Measurements from ENCODE around the gene PNRC2.
"Not testable (repeated sequence)": the region's sequence is repeated elsewhere in the genome, so short reads cannot be mapped to it uniquely, and the experiment has no call there.

Gene PNRC2

DNA sequence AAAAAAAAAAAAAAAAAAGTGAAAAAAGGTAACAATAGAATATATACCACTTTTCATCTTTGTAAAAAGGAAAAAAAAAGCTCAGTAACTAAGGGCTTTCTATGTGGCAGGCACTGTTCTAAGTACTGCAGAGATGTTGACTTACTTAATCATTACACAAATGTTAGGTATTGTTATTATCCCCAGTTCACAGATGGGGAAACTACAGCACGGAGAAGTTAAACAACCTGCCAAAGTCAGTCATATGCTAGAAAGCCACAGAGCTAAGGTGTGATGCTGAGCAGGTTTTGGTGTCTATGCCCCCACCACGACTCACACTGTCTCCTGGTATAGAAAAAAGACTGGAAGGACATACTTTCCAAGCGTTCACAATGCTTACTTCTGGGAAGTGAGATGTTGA, 6.6 kb upstream of the PNRC2 start:
- no peak for DNase-seq (ENCODE audit: low read depth in 2 of 2)

DNA sequence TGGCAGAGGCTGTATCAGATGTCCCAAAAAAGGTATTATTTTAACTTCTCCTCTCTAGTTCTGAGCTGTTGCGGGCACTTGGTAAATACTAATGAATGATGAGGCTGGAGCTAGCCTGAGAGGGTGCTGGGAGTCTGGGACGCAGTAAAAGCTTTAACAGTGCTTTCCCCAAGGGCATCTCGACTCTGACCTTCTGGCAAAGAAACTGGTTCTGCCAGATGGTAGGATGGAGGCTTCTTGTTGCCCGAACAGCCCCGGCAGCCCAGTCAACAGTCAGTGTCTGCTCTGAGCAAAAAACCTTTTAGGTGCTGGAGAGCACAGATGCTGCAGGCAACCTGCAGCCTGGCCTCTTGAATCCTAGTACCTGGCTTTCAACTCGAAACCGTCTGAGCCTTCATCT, 2.5 kb upstream of the PNRC2 start:
- no peak for DNase-seq (ENCODE audit: low read depth in 2 of 2)

DNA sequence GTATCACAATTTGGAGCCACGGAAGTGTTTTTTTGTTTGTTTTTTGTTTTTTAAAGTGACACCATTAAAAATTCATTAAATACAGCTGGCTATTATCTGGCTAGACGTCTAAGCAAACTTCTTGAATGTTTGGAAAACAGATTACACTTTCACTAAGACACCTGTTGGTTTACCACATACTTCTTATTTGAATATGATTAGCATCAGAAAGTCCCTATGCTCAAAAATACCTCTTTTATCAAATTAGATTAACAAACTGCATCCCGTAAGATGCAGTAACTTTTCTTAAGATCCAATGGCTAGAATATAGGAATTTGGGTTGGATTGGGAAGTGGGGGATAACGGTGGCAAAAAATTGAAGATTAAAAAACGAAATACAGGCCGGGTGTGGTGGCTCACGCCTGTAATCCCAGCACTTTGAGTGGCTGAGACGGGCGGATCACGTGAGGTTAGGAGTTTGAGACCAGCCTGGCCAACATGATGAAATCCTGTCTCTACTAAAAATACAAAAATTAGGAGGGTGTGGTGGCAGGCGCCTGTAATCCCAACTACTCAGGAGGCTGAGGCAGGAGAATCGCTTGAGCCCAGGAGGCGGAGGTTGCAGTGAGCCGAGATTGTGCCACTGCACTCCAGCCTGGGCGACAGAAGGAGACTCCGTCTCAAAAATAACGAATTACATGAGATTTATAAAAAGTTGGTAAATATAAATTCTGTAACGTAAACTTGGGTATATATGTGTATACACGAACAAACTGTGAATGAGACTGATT, 1.4 kb upstream of the PNRC2 start:
- DNase-seq (ENCODE audit: low read depth in 2 of 2): not testable (repeated sequence)

DNA sequence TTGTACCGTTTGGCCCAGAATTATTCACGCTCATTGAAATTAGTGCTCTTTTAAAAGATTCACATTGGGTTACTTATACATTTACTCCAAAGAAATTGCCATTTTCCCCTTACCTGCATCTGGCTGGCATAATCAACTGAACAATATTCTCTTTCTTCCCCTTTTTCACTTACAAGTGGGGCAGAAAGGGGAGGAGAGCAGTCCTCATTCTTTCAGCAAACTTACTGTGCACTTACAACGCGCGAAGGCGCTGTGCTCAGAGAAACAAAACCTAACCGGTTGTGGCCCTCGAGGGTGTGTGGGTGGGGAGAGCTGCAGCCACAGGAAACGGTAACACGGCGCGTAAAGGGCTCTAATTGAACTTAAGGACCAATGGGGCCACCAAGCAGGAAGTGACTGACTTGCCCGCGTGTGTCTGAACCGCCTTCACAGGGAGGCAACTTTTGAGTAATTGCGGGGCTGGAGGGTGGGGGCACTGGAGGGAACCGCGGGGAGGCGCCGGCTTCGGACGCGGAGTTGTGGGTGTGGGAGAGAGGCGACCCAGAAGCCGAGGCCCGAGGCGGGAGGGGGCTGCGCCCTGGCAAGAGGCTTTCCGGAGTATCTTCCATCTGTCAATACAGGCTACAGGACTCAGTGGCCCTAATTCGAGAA, 693 bp upstream of the PNRC2 start:
- peak; percentile 71 to 76 for DNase-seq (ENCODE audit: low read depth in 2 of 2)

DNA sequence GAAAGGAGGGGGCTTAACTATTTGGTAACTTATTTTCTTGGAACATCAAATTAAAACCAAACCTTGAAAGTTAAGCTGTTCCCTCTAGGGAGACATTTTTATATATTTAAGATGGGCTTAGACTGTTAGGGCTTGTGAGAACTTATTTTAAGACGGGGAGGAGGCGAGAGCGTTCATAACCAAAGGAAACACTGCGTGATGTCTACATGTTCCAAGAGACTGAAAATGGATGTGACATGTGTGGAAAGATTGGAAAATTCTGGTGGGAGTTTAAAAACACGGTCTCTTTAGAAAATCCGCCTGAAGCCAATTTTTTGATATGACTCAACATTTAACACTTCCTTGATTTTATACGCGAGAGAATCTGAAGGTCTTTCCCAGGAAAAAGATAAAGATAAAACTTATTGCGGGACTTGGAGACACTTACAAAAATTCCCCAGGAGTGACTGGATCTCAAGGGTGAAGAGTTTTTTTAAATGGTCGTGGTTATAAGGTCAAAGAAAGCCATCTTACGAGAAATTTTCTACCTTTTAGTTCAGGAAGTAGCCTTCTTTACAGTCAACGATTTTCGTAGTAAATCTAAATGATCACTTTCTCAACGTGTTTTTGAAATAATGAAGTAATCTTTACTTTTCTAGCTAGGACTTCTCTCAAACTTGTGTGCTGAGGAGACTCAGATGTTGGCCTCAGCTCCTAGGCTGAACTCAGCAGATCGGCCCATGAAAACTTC, 828 bp downstream of the PNRC2 start:
- no peak for DNase-seq (ENCODE audit: low read depth in 2 of 2)

DNA sequence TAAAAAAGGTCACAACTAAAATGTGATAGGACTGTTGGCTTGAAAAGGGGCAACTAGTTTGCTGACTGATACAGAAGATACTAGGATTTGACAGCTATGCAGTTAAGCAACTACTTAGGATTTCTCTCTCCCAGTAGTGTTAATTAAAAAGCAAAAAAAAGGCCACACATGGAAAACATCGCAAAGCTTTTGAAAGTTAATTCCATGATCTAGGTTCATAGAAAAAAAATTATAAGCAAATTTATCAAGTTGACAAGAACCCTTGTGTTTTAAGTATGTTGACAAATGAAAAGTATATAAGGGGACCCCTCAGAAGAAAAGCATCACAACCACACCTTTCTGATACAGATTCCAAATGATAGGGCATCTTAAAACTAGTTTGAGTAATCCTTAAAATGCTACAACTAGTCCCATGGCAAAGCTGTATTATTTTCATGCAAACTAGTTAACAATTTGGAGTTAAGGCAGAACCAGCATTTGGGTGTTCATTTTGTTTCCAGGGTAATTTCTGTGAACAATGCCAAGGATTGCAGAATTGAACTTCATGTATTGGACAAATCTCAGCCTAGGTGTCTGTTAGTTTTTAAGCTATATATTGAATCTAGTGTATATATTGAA, 4.1 kb downstream of the PNRC2 start:
- DNase-seq (ENCODE audit: low read depth in 2 of 2): no peak

DNA sequence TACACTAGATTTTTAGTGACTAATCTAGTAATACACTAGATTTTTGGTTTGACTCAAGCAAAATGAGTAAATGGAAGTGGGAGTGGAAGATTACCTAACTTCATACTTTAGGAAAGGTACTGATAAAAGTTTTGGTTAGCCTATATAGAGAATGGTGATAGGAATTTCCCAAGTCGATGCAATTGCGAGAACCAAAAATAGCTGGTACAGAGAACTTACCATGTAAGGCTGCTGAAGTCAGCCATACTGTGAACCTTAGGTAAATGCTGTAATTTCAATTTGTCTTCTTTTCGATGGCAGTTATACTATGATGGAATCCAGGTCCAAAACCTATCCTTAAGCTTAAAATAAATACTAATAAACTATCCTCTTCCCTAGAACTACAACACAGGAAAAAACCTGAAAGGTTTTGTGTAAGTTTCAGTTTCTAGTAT, 4.6 kb downstream of the PNRC2 start:
- no peak for DNase-seq (ENCODE audit: low read depth in 2 of 2)

DNA sequence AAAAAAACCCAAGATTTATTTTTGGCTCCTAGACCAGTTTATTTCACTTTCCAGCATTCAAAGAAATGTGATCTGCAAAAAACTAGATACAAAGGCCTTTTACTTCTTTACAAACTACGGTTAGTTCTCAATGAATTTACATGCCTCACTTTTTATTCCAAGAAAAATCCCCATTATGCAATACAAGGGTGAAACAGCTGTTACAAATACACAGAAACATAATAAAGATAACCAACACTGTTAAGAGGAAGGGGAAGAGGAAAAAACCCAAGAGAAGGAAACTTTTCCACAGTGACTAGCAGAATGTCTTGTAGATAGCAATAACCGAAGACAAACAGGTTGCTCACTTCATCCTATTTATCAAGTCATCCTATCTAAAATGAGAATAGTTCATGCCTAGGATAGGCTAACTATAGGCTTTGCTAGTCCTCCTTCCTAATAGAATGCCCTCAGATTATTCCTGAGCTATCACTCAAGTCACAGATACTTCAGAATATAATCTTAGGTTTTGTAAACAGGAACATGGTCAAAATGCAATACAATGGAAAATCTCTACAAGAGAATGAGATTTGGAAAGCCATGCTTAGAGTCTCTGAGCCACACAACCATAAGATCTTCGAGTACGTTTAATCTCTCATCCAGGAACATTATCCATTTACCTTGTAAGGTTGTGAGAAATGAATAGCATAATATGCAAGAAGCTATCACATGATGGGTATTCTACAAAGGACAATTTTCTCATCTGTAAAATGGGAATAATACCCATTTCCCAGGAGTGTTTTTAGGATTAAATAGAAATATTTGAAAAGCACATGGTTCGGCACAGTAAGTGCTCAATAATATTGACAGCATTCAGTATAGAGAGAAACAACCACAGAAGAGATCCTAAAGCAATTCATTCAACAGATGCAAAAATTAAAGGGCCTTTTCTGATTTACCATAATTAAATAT, 5.4 kb downstream of the PNRC2 start:
- DNase-seq (ENCODE audit: low read depth in 2 of 2): no peak

DNA sequence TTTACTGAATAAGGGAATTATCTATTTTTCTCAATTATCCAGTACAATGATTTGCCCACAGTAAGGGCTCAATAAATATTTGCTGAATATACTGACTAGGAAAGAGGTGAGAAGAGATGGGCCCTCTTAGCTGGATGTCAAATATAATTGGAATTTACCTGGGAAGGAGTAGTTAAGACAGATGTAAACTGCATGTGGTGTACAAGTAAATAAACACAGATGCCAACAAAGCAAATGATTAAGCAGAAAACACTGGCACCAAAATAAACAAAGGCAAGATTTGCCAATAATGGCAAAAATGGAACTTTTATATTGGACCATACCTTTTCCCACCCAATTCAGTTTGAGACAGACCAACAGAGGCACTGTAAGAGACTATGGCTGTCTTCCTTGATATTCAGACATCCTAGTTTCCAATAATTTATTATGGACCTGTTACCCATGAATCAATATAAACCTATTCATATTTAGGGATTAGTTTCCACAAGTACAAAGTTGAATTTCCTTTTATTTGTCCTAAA, 7.4 kb downstream of the PNRC2 start:
- no peak for DNase-seq (ENCODE audit: low read depth in 2 of 2)

DNA sequence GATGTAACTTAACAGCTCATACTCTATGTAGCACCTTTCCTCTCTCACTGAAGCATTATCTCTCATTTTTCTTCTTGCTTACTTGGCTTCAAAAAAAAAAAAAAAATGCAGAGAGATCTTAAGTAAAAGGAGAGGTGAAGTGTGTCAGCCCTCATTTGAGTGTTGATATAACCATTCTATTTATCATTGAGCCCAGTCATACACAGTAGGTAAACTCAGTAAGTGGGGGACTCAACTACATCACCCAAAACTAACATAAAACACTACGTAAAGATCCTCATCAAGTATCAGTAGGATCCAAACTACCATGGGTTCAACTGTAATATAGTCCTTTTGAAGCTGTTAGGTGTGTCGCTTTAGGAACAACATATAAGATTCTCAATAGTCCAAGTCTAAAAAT, 8.2 kb downstream of the PNRC2 start:
- DNase-seq (ENCODE audit: low read depth in 2 of 2): no peak

DNA sequence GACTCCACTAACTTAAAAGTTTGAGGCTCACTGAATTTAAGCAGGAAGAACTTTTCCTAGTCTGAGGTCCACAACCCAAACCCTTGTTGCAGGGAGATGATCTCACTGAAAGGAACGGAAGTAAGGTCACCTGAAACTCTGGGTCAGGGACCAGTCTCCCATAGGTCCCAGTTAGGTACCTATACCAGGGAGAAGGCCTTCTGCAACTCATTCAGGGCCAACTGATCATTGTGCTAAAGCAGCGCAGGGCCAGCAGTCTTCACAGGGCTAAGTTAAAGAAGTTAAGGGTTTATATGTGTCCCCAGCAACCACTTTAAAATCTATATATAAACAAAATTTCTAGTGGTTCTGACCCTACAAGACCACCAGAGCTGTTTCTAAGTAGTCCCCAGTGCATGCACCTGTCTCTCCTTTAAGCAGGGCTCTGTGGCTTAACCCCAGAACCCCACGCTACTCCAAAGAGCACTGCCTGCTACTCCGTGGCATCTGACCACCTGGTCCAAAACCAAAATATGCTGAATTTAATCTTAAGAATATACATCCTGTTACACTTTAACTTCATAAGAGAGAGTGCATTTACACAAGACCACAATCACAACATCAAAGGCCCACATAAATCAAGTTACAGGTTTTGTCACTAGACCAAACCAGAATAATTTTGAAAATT, 17.7 kb downstream of the PNRC2 start:
- DNase-seq (ENCODE audit: low read depth in 2 of 2): no peak

DNA sequence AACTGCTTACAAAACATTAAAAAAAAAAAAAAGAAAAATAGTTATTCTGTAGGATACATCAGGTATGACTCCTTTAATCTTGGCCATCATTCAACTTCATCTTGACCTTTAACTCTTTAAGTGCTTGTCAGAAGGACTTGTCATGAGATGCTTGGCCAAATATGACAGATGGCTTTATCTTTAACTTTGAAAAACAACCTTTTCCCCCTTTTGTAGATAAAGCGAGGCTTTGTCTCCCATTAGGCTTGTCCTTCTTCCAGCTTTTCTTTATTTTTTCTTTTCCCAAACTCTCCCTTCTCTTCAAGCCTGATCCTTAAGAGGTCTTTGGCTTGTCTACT, 18.2 kb downstream of the PNRC2 start:
- no peak for DNase-seq (ENCODE audit: low read depth in 2 of 2)

DNA sequence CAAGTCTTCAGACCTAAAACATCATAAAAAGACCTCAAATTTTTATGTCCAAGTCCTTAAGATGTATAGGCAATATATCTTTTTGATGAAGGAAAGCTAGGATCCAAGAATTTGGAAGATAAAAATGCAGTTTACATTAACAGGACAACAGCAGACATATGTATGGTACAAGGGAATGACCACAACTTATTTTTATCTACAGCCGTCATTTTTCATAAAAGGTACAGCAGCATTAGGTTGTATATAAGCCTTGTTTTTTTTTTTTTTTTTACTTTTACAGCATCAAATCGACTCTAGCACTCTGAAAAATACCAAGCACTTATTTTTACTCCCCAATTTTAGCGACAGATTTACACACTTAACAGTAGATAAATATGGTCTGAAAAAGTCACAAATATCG, 19.2 kb downstream of the PNRC2 start:
- DNase-seq (ENCODE audit: low read depth in 2 of 2): no peak

DNA sequence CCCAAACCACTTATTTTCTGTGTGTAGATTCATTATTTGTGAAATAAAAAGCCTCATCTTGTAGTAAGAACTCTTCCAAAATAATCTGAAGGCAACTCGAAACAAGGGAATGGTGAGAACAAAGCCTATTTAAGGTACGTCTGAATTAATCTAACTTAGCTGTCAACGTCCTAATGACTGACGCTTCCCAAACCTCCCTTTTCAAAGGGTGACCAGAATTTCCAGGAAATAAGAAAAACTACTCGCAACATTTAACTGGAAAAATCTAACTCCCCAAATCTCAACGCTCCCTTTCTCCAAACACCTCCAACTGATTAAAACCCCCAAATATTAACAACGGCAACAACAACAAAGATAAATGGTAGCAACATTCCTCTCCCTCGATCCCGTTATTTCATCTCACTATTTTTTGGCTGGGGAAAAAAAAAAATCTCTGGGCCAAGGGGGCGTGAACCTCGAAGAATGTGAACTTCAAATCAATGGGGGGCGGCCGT, 19.8 kb downstream of the PNRC2 start:
- DNase-seq (ENCODE audit: low read depth in 2 of 2): no peak

DNA sequence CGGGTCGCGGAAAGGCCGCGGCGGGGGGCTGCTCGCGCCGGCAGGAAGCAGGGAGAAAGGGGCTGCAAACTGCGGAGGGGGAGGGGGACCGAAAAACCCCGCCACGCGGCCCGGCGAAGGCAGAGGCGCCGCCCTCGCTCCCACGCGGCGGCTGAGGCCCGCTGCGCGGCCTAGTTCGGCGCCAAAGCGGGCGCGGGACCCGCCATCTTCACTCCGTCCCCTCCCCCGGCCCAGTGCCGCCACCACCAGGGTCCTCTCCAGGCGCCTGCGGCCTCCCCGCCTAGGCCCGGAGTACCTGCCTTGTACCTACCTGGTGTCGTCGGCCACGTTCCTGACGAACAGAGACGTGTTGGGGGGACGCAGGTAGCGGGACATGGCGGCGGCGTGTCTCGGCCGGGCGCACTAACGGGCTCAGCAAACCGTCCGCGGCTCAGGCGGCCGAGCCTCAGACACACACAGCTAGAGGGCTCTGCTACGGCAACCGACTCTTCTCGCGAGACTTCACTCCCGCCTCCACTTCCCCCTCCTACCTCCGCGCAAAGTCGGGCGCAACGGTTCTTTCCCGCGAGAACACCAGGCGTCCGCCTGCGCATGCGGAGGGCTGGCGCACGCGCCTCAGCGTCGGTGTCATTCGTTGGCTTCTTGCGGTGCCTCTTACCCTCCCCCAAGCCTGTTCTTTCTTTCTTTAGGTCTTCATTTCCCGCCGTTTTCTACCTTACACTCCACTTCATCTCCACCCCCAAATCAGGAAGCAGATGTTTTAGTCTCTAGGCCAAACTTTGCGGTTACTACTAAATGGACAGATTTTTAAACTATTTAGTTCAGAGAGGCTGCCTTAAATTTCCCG, 20.5 kb downstream of the PNRC2 start, which contains the start of gene SRSF10:
SRSF10 (minus strand) TSS at position 447 of the 847 bp plus-strand sequence; CDS start at position 375, 72 bp downstream.
- DNase-seq (ENCODE audit: low read depth in 2 of 2): peak; percentile 89 to 97

DNA sequence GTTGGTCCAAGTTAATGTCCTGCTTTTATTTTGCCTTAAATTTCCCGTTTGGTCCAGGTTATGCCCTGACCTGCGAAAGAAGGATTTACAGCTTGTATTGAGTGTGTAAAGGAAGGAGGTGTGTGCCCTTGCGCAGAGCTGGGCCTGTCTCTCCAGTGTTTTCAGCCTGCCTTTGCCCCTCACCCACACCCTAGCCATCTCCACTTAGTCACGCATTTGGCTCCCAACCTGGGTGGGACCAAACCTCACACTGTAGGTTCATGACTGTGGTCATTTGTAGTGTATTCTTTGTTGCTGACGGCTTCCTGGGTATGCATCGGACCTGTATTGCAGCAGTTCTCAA, 21.1 kb downstream of the PNRC2 start:
- DNase-seq (ENCODE audit: low read depth in 2 of 2): peak; percentile 18 to 29

DNA sequence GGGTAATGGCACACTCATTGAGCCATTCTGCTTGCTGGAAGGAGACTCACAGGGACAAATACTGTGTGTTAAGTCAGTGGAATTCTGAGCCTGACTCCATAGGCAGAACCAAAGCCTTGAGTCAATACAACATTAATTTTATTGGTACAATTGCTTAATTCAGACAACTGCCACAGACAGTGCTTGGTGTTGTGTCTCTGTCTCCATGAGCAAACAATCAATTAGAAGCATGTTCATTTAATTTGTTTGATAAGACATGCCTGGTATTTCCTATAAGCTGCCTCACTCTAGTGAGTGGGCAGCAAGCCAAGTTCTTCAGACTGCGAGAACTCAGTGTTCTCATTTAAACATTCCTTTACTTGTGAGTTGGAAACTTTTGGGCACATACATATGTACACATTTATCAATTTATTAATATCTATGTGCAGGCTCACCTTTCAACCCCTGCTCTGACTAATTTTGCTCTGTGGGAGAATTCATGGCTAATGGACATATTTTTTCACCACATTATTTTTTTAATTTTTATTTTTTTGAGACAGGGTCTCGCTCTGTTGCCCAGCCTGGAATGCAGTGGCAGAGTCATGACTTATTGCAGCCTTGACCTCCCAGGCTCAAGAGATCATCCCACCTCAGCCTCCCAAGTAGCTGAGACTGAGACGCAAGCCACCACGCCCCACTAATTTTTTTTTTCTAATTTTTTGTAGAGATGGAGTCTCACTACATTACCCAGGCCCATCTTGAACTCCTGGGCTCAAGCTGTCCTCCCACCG, 25.0 kb downstream of the PNRC2 start:
- no peak for DNase-seq (ENCODE audit: low read depth in 2 of 2)

DNA sequence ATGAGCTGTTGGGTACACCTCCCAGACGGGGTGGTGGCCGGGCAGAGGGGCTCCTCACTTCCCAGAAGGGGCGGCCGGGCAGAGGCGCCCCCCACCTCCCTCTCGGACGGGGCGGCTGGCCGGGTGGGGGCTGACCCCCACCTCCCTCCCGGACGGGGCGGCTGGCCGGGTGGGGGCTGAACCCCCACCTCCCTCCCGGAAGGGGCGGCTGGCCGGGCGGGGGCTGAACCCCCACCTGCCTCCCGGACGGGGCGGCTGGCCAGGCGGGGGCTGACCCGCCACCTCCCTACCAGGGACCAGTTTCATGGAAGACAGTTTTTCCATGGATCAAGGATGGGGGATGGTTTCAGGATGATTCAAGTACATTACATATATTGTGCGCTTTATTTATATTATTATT, 27.4 kb downstream of the PNRC2 start:
- DNase-seq (ENCODE audit: low read depth in 2 of 2): not testable (repeated sequence)

DNA sequence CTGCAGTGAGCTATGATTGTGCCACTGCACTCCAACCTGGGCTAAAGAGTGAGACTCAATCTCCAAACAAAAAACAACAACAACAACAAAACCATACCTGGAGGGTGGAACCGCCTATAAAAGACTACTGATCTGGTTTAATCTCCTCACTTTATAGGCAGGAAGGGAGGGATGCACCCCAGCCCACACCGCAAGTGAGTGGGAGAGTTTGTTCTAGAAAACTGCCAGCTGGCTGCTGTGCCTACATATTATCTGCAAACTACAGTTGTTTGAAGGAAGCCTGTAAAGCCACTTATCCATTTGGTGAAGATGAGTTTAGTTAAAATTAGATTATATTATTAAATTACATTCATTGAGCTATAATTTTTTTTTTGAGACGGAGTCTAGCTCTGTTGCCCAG, 29.6 kb downstream of the PNRC2 start:
- no peak for DNase-seq (ENCODE audit: low read depth in 2 of 2)

Data from stimulated activated CD4-positive, alpha-beta T cell treated with anti-CD3 and anti-CD28 coated beads, Interleukin-1b, Interleukin-23, amount 100 ng/mL, for 4 hours (primary cell).